ENCODE results near the gene E4F1. TPM values are rescaled to one million over a fixed set of nuclear protein-coding genes. Genes with fewer than 3 reads are reported as not detected.

Gene E4F1
- total and polyA plus RNA-seq, 2 donors (not counting 1 experiment from before 2014, with no cell fraction given) = 6.7 to 31.2 TPM

GRCh38 chr16:2212362-2213324 is 10.7 kb upstream of the E4F1 start:
- Histone ChIP-seq H3K27me3 (ENCODE audit: control insufficient read depth, insufficient read depth, low read length) (no peaks in the 10 kb centered on the region), H3K4me3 (replicated peaks in 1 of 4; ENCODE audit: control extremely low read depth in 1 of 4, insufficient read depth in 1 of 4, low read depth in 3 of 4, low read length in 4 of 4) (peak overlapping the region; percentile 52 to 73 (median 66)), H3K9me3 (ENCODE audit: control insufficient read depth, insufficient read depth, low read depth, low read length) (no peaks in the 10 kb centered on the region), H2AFZ (ENCODE audit: low read length) (no peak overlapping the region), H3K27ac (ENCODE audit: insufficient read depth, low read length) (no peak overlapping the region), H4K20me1 (ENCODE audit: control insufficient read depth, extremely low read depth, insufficient read depth, low read length) (no peaks in the 10 kb centered on the region), H3K4me2 (ENCODE audit: extremely low read depth, insufficient read depth, low read length) (peak overlapping the region; percentile 77), H3K4me1 (ENCODE audit: control insufficient read depth, extremely low read depth, insufficient read depth, low read length) (peaks cover 7% of the 10 kb centered on the region), H3K79me2 (ENCODE audit: control insufficient read depth, insufficient read depth, low read length) (peaks cover 18% of the 10 kb centered on the region), H3K9ac (ENCODE audit: insufficient read depth, low read length) (no peak overlapping the region), H3K36me3 (ENCODE audit: control insufficient read depth, insufficient read depth, low read length) (peaks cover 19% of the 10 kb centered on the region)
- DNase-seq (ENCODE audit: low read depth in 2 of 2) = no peak
- TF ChIP-seq CTCF (conservative IDR thresholded peaks at IDR 0.05 in 1 of 2, IDR thresholded peaks at IDR 0.05 in 1 of 2; ENCODE audit: low read depth in 1 of 2, low read length in 2 of 2) (no peak), EZH2 (IDR thresholded peaks at IDR 0.05; ENCODE audit: low read length, missing control alignments) (no peak)

GRCh38 chr16:2213817-2214718 is 9.3 kb upstream of the E4F1 start:
- Histone ChIP-seq H2AFZ (ENCODE audit: low read length) (peak overlapping the region; percentile 81), H3K4me2 (ENCODE audit: extremely low read depth, insufficient read depth, low read length) (peak overlapping the region; percentile 77)

More at GRCh38 chr16:2213817-2214718, 9.3 kb upstream of the E4F1 start:
- no peak for DNase-seq (ENCODE audit: low read depth in 2 of 2)
- peak overlapping the region; percentile 69 for H3K27ac ChIP-seq (ENCODE audit: insufficient read depth, low read length)
- no peak for TF ChIP-seq CTCF (conservative IDR thresholded peaks at IDR 0.05 in 1 of 2, IDR thresholded peaks at IDR 0.05 in 1 of 2; ENCODE audit: low read depth in 1 of 2, low read length in 2 of 2)
- no peak for TF ChIP-seq EZH2 (IDR thresholded peaks at IDR 0.05; ENCODE audit: low read length, missing control alignments)
- peak overlapping the region; percentile 75 for H3K9ac ChIP-seq (ENCODE audit: insufficient read depth, low read length)
- peaks cover 9% of the 10 kb centered on the region for H3K36me3 ChIP-seq (ENCODE audit: control insufficient read depth, insufficient read depth, low read length)
- H3K79me2 ChIP-seq (ENCODE audit: control insufficient read depth, insufficient read depth, low read length) = peaks cover 18% of the 10 kb centered on the region
- H4K20me1 ChIP-seq (ENCODE audit: control insufficient read depth, extremely low read depth, insufficient read depth, low read length) = no peaks in the 10 kb centered on the region
- H3K4me1 ChIP-seq (ENCODE audit: control insufficient read depth, extremely low read depth, insufficient read depth, low read length) = peaks cover 7% of the 10 kb centered on the region
- peak overlapping the region; percentile 52 to 73 (median 66) for H3K4me3 ChIP-seq (replicated peaks in 1 of 4; ENCODE audit: control extremely low read depth in 1 of 4, insufficient read depth in 1 of 4, low read depth in 3 of 4, low read length in 4 of 4)
- H3K27me3 ChIP-seq (ENCODE audit: control insufficient read depth, insufficient read depth, low read length) = no peaks in the 10 kb centered on the region
- no peaks in the 10 kb centered on the region for H3K9me3 ChIP-seq (ENCODE audit: control insufficient read depth, insufficient read depth, low read depth, low read length)

Measured in fibroblast of lung (primary cell).